RWPE1 (cell line): ENCODE data around the gene GNG2.

Source experiments
- CTCF ChIA-PET: fragments of 350-600 bp; sonication (Branson Sonifier 250); formaldehyde crosslinking; extraction: SDS; loops from one replicate; lab custom pipeline; 2021; lab: Yijun Ruan, JAX
- POLR2A ChIA-PET: fragments of 400-600 bp; formaldehyde crosslinking; extraction: SDS; loops from one replicate; lab custom pipeline; 2020; ENCODE audit warnings: antibody characterized with exemption; ENCODE audit not compliant: low non-redundant PET; lab: Yijun Ruan, JAX
- DNase-seq: peaks from one replicate; pipeline ENCODE4 v3.0.0; 2012; ENCODE audit warnings: low spot score
- H3K27ac ChIP-seq: fragments of 450-650 bp; 2 replicates; pipeline ENCODE4 v1.5.1; 2017
- TF ChIP-seq, protein P1 (sequence below): fragments of 450-650 bp; conservative IDR thresholded peaks from 2 replicates; pipeline ENCODE4 v1.5.1; 2017; ENCODE audit warnings: low read depth, mild to moderate bottlenecking

The GNG2 gene

DNA sequence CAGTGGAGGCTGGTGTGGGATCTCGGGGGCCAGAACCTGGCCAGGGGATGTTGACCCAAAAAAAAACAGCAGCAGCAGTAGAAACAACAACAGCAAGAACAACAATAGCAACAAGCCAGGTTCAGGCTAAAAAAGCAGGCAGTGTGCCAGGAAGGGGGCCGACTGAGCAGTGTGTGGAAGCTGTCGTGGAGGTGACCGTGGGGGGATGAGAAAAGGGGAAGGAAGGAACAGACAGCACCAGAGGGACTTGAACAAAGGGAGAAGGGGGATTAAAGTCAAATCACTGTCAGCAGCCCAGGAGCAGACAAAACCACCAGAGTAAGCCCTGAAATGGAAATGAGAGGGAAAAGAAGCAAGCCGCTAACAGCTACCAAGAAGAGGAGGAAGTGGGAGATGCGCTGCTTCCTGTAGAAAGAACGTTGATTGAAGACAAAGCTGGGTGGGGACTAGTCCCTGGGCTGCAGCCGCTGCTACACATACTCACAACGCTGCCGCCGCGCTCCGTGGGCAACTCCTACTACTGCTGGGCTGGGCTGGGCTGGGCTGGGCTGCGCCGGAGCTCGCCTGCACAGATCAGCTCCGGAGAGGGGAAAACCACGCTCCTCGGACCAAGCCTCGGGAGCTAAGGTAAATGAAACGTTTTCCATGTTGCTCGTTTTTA is at the start of gene GNG2:
GNG2 (plus strand) TSS at position 449 of the 661 bp plus-strand sequence. CDS start 90,067 bp downstream, outside the sequence.
- DNase-seq: peak; percentile 45
- ChIA-PET POLR2A (no interaction called here), CTCF (interaction anchor here (0.6 kb wide), 1 partner anchor 119 kb away, joined by 3 read pairs; no protein-coding TSS in a partner anchor)
- H3K27ac ChIP-seq: peak within 1 kb of the TSS; percentile 60
- TF ChIP-seq, protein P1, sequence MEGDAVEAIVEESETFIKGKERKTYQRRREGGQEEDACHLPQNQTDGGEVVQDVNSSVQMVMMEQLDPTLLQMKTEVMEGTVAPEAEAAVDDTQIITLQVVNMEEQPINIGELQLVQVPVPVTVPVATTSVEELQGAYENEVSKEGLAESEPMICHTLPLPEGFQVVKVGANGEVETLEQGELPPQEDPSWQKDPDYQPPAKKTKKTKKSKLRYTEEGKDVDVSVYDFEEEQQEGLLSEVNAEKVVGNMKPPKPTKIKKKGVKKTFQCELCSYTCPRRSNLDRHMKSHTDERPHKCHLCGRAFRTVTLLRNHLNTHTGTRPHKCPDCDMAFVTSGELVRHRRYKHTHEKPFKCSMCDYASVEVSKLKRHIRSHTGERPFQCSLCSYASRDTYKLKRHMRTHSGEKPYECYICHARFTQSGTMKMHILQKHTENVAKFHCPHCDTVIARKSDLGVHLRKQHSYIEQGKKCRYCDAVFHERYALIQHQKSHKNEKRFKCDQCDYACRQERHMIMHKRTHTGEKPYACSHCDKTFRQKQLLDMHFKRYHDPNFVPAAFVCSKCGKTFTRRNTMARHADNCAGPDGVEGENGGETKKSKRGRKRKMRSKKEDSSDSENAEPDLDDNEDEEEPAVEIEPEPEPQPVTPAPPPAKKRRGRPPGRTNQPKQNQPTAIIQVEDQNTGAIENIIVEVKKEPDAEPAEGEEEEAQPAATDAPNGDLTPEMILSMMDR: no peak

DNA sequence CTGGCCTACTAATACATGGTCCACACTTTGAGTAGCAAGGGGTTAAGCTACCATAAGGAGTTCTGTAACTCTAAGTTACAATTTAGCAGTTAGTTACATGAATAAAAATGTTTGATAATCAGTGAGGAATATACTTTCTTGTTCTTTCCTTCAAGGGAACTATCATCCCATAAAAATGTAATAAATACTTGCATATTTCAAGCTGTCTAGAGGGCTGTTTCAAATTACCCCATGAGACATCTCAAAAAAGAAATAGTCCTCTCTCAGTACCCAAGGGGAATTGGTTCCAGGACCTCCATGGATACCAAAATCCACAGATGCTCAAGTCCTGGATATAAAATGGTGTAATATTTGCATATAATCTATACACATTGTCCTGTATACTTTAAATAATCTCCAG is 48.7 kb upstream of the GNG2 start:
- no peak for DNase-seq
- TF ChIP-seq, protein P1: no peak
- no peak overlapping the region for H3K27ac ChIP-seq
- CTCF ChIA-PET: no interaction called here
- POLR2A ChIA-PET: no interaction called here

DNA sequence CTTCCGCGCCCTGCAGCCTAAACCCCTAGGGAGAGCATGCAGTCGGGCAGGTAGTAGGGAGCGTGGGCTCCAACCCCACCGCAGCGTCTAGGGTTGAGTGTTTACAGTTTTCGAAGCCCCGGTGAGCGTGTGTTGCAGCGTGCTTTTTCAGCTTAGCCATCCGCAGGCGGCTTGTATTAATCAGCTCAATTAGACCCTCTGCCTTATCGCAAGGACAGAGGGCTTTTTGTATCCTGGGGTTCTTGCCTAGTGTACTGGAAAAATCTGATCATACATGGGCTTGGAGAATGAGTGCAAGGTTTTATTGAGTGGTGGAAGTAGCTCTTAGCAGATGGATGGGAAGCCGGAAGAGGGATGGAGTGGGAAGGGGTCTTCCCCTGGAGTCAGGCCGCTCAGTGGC is 44.4 kb upstream of the GNG2 start:
- no peak for DNase-seq
- no peak overlapping the region for H3K27ac ChIP-seq
- ChIA-PET CTCF (no interaction called here), POLR2A (interaction anchor here (0.8 kb wide), 1 partner anchor 12 kb away, joined by 4 read pairs; no protein-coding TSS in a partner anchor)
- TF ChIP-seq, protein P1: no peak

DNA sequence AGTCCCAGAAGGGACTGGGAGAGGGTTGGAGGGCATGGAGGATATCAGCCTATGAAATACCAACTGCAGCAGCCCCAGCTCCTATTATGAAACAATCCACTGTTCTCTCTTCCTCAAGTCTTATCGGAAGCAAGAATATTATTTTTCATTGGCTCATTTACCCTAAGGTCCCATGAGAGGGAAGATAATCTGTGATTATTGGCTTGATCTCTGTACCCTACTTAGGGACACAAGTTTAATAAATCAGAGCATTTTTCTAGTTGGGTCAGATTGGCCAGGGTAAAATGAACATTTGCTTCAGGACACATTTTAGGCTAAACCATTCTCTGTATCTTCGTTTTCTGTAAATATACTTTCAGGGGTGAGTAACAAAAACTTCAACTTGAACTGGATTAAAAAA is 43.1 kb upstream of the GNG2 start:
- POLR2A ChIA-PET: no interaction called here
- CTCF ChIA-PET: no interaction called here
- no peak for DNase-seq
- TF ChIP-seq, protein P1: no peak
- no peak overlapping the region for H3K27ac ChIP-seq

DNA sequence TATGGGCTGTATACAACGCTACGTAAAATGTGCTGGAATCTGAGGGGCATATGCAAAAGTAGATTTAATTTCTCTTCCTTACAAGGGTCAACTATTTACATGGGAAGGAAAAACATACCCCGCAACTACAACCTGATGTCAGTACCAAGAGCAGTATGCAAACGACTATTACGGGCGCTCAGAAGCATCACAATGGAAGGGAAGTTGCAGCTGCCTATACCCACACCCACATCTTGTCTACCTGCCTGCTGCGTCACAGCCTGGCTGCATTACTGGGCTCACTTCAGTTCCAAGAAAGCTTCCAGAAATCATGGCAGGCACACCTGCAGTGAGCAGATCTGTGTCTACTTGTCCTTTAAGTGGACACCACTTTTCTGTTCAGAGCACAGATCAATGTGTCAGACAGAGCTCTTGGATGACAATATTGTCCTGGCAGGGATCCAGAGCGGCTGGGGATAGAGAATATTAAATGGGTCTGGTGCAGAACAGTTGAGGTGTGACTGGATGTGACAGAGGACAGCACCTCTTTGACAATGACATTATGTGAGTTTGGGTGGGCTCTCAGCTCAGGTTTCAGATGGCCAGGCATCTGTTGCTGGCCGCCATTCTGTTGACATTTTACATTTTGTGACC is 41.5 kb upstream of the GNG2 start:
- CTCF ChIA-PET: no interaction called here
- POLR2A ChIA-PET: no interaction called here
- TF ChIP-seq, protein P1: no peak
- no peak overlapping the region for H3K27ac ChIP-seq
- DNase-seq: no peak

DNA sequence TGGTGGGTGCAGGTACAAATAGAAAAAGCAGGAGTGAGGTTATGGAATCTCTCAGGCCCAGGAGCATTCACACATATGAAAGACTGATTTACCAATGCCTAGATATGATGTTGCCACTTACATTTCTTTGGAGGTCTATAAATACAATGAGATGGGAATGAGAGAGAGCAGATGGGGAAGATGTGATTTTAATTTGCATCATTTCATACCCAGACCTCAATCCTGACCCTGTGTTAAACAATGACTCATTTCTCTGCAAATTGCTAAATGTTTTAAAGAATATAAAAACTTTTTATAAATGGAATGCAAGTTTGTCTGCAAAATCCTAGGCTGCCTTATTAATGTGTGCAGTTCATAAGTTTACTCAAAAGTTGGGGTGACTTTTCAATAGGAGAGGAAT is 38.6 kb upstream of the GNG2 start:
- H3K27ac ChIP-seq: no peak overlapping the region
- TF ChIP-seq, protein P1: no peak
- no peak for DNase-seq
- POLR2A ChIA-PET: no interaction called here
- CTCF ChIA-PET: no interaction called here
